Panc1 (cell line): Measurements from ENCODE around the gene CAPN2. TPM values are rescaled to one million over a fixed set of nuclear protein-coding genes. Genes with fewer than 3 reads are reported as not detected.

Experiments
- ATAC-seq: fragments of 200-7000 bp; cut with Tn5 transposase; 2 replicates; pipeline ENCODE4 v1.9.1; 2020; ENCODE audit warnings: mild to moderate bottlenecking, moderate library complexity
- BruUV-seq: library from RNA; stranded (reverse); fragments of 400-500 nt; replicated peaks from 2 replicates; lab custom pipeline; 2021; lab: Mats Ljungman, UMichigan
- CTCF ChIA-PET: fragments of 300-600 bp; sonication (Branson Sonifier 250); formaldehyde crosslinking; loops from one replicate; lab custom pipeline; 2022; ENCODE audit warnings: antibody characterized with exemption; lab: Charles Lee
- POLR2A ChIA-PET: fragments of 300-600 bp; sonication (Branson Sonifier 250); formaldehyde crosslinking; loops from one replicate; lab custom pipeline; 2022; ENCODE audit warnings: antibody characterized with exemption; lab: Charles Lee
- DNase-seq: peaks from one replicate; pipeline ENCODE4 v3.0.0-alpha.2; 2010; ENCODE audit warnings: low read depth, low spot score
- H3K27ac ChIP-seq: 2 replicates; pipeline ENCODE4 v1.5.1; 2011; ENCODE audit warnings: mild to moderate bottlenecking, low read length, inconsistent platforms
- H3K27me3 ChIP-seq: fragments of 200-500 bp; sonication (Bioruptor generic); 2 replicates; pipeline ENCODE4 v1.6.0; 2014; ENCODE audit warnings: low read length, inconsistent platforms; ENCODE audit not compliant: control insufficient read depth, insufficient read depth
- H3K36me3 ChIP-seq: fragments of 200-500 bp; sonication (Bioruptor generic); 2 replicates; pipeline ENCODE4 v1.5.1; 2014; ENCODE audit warnings: inconsistent platforms, mild to moderate bottlenecking, low read length, moderate library complexity; ENCODE audit not compliant: control insufficient read depth, insufficient read depth
- H3K4me1 ChIP-seq: 2 replicates; pipeline ENCODE4 v1.5.1; 2011; ENCODE audit warnings: inconsistent platforms, mild to moderate bottlenecking, low read length, moderate library complexity; ENCODE audit not compliant: control insufficient read depth, insufficient read depth
- H3K4me3 ChIP-seq, 2 experiments: 2 replicates each; pipeline ENCODE4 v1.5.1; 2011 to 2012; ENCODE audit warnings: low read depth in 2 of 2, low read length in 2 of 2, mild to moderate bottlenecking in 2 of 2, inconsistent platforms in 1 of 2, moderate library complexity in 1 of 2
- H3K9me3 ChIP-seq: fragments of 200-500 bp; sonication (Bioruptor generic); 2 replicates; pipeline ENCODE4 v1.5.1; 2014; ENCODE audit warnings: low read depth, mild to moderate bottlenecking, inconsistent platforms, low read length, moderate library complexity; ENCODE audit not compliant: control insufficient read depth, insufficient read depth
- POLR2AphosphoS5 ChIP-seq: IDR thresholded peaks from 2 replicates; pipeline ENCODE4 v1.6.1; 2012; ENCODE audit warnings: mild to moderate bottlenecking, low read depth, low read length, moderate library complexity
- SIN3A ChIP-seq: IDR thresholded peaks from 2 replicates; pipeline ENCODE4 v1.6.1; 2012; ENCODE audit warnings: low read depth, mild to moderate bottlenecking, low read length, moderate library complexity, borderline replicate concordance; ENCODE audit not compliant: insufficient read depth
- TCF7L2 ChIP-seq: IDR thresholded peaks from 2 replicates; pipeline ENCODE4 v1.6.1; 2011; ENCODE audit warnings: mild to moderate bottlenecking, low read depth, low read length, inconsistent platforms
- in situ Hi-C: cut with HindIII; loops from 2 replicates; pipeline ENCODE4 v1.10.0; 2016; ENCODE audit warnings: low sequenced_read_pairs, low pct_unique_long_range_greater_than_20kb
- intact Hi-C: fragments of 100-400 bp; cut with micrococcal nuclease; formaldehyde crosslinking; loops from one replicate; pipeline ENCODE4 v1.10.0; 2022; ENCODE audit not compliant: unreplicated experiment
- total RNA-seq: library from RNA; stranded (reverse); gene quantifications from one replicate; pipeline ENCODE4 v1.2.1, GENCODE V29; 2021; ENCODE audit not compliant: unreplicated experiment
- TF ChIP-seq, protein P1 (sequence below): fragments of 450-650 bp; IDR thresholded peaks from 2 replicates; pipeline ENCODE4 v1.5.1; 2017; ENCODE audit warnings: mild to moderate bottlenecking
- TF ChIP-seq, protein P2 (sequence below), 2 experiments: IDR thresholded peaks; 2 replicates each; pipeline ENCODE4 v1.6.1; 2011 to 2012; ENCODE audit warnings: low read depth in 2 of 2, control low read depth in 1 of 2, low read length in 1 of 2, mild to moderate bottlenecking in 1 of 2, moderate library complexity in 1 of 2; ENCODE audit not compliant: insufficient read depth in 1 of 2

CAPN2 gene
- total RNA-seq, 1 experiment from 2014 or later: 171 TPM

DNA sequence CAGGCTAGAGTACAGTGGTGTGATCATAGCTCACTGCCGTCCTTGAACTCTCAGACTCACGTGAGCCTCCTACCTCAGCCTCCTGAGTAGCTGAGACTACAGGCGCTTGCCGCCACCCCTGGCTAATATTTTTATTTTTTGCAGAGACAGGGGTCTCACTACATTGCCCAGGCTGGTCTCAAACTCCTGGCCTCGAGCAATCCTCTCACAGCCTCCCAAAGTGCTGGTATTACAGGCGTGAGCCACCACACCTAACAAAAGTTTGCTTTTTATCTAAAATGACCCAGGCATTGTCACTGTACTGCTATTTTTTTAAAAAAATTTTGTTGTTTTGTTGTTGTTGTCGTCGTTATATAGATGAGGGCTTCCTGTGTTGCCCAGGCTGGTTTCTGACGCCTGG is 46.4 kb downstream of the CAPN2 start:
- BruUV-seq: no TSS peak
- POLR2A ChIA-PET: no interaction called here
- ATAC-seq: no peak
- TF ChIP-seq POLR2AphosphoS5 (no peak), TCF7L2 (no peak), SIN3A (no peak)
- TF ChIP-seq, protein P1, sequence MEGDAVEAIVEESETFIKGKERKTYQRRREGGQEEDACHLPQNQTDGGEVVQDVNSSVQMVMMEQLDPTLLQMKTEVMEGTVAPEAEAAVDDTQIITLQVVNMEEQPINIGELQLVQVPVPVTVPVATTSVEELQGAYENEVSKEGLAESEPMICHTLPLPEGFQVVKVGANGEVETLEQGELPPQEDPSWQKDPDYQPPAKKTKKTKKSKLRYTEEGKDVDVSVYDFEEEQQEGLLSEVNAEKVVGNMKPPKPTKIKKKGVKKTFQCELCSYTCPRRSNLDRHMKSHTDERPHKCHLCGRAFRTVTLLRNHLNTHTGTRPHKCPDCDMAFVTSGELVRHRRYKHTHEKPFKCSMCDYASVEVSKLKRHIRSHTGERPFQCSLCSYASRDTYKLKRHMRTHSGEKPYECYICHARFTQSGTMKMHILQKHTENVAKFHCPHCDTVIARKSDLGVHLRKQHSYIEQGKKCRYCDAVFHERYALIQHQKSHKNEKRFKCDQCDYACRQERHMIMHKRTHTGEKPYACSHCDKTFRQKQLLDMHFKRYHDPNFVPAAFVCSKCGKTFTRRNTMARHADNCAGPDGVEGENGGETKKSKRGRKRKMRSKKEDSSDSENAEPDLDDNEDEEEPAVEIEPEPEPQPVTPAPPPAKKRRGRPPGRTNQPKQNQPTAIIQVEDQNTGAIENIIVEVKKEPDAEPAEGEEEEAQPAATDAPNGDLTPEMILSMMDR: no peak
- TF ChIP-seq, protein P2, sequence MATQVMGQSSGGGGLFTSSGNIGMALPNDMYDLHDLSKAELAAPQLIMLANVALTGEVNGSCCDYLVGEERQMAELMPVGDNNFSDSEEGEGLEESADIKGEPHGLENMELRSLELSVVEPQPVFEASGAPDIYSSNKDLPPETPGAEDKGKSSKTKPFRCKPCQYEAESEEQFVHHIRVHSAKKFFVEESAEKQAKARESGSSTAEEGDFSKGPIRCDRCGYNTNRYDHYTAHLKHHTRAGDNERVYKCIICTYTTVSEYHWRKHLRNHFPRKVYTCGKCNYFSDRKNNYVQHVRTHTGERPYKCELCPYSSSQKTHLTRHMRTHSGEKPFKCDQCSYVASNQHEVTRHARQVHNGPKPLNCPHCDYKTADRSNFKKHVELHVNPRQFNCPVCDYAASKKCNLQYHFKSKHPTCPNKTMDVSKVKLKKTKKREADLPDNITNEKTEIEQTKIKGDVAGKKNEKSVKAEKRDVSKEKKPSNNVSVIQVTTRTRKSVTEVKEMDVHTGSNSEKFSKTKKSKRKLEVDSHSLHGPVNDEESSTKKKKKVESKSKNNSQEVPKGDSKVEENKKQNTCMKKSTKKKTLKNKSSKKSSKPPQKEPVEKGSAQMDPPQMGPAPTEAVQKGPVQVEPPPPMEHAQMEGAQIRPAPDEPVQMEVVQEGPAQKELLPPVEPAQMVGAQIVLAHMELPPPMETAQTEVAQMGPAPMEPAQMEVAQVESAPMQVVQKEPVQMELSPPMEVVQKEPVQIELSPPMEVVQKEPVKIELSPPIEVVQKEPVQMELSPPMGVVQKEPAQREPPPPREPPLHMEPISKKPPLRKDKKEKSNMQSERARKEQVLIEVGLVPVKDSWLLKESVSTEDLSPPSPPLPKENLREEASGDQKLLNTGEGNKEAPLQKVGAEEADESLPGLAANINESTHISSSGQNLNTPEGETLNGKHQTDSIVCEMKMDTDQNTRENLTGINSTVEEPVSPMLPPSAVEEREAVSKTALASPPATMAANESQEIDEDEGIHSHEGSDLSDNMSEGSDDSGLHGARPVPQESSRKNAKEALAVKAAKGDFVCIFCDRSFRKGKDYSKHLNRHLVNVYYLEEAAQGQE (IDR thresholded peaks at IDR 0.05; ENCODE audit: insufficient read depth in 1 of 2, low read depth in 2 of 2, low read length in 1 of 2): no peak
- CTCF ChIA-PET: interaction anchor here (0.8 kb wide), 1 partner anchor 58 kb away, joined by 6 read pairs; no protein-coding TSS in a partner anchor
- H3K9me3 ChIP-seq: no peaks in the 10 kb centered on the region
- peaks cover 21% of the 10 kb centered on the region for H3K36me3 ChIP-seq
- no peak for DNase-seq
- no peak overlapping the region for H3K27ac ChIP-seq
- intact Hi-C loops: no loop called here
- H3K4me3 ChIP-seq: no peak overlapping the region
- in situ Hi-C loops: no loop called here
- no peaks in the 10 kb centered on the region for H3K4me1 ChIP-seq
- no peaks in the 10 kb centered on the region for H3K27me3 ChIP-seq

- TF ChIP-seq, protein P2 (IDR thresholded peaks at IDR 0.05; ENCODE audit: insufficient read depth in 1 of 2, low read depth in 2 of 2, low read length in 1 of 2): no peak
- TF ChIP-seq SIN3A (no peak), TCF7L2 (no peak), POLR2AphosphoS5 (no peak)
- TF ChIP-seq, protein P1: no peak; the same call in 1 of the 2 replicates
- Histone ChIP-seq H3K27ac (no peak overlapping the region), H3K27me3 (no peaks in the 10 kb centered on the region), H3K4me3 (no peak overlapping the region), H3K4me1 (no peaks in the 10 kb centered on the region), H3K9me3 (no peaks in the 10 kb centered on the region), H3K36me3 (peaks cover 18% of the 10 kb centered on the region)
- CTCF ChIA-PET: interaction anchor here (0.8 kb wide), 1 partner anchor 58 kb away, joined by 6 read pairs; no protein-coding TSS in a partner anchor
- POLR2A ChIA-PET: no interaction called here
- TSS peak; percentile 28 for BruUV-seq
- ATAC-seq (no peak), DNase-seq (no peak)
- in situ Hi-C loops (no loop called here), intact Hi-C loops (no loop called here)
Measured at GRCh38 chr1:223759273-223759672, 46.9 kb downstream of the CAPN2 start.
